HL-60 (cell line): ENCODE results near the gene MAPK9.
"Not testable (repeated sequence)": the region's sequence is repeated elsewhere in the genome, so short reads cannot be mapped to it uniquely, and the experiment has no call there.

ENCODE experiments used
- CTCF ChIP-seq: IDR thresholded peaks from one replicate; pipeline ENCODE4 v1.5.1; 2011; ENCODE audit warnings: low read length, control low read depth, inconsistent platforms; ENCODE audit not compliant: insufficient read depth
- GABPA ChIP-seq: IDR thresholded peaks from 2 replicates; pipeline ENCODE4 v1.6.1; 2012; ENCODE audit warnings: low read depth

GRCh38 chr5:180210077-180210476 is 81.8 kb downstream of the MAPK9 start:
- TF ChIP-seq CTCF, GABPA: not testable (repeated sequence)
